Mucosa of stomach (tissue), 1 donor: Measurements from ENCODE around the gene SYNE1.

Experiments
- H3K27me3 ChIP-seq: one replicate; pipeline ENCODE4 v1.7.0; 2013; ENCODE audit warnings: mild to moderate bottlenecking, low read length; ENCODE audit not compliant: control insufficient read depth, insufficient read depth
- H3K36me3 ChIP-seq: one replicate; pipeline ENCODE4 v1.7.0; 2013; ENCODE audit warnings: low read length; ENCODE audit not compliant: control insufficient read depth, insufficient read depth
- H3K4me1 ChIP-seq: one replicate; pipeline ENCODE4 v1.7.0; 2013; ENCODE audit warnings: mild to moderate bottlenecking, low read length; ENCODE audit not compliant: control insufficient read depth, insufficient read depth
- H3K4me3 ChIP-seq: one replicate; pipeline ENCODE4 v1.7.0; 2013; ENCODE audit warnings: low read length
- H3K9ac ChIP-seq: one replicate; pipeline ENCODE4 v1.7.0; 2013; ENCODE audit warnings: mild to moderate bottlenecking, low read length, moderate library complexity
- H3K9me3 ChIP-seq: one replicate; pipeline ENCODE4 v1.7.0; 2013; ENCODE audit warnings: mild to moderate bottlenecking, low read length, moderate library complexity; ENCODE audit not compliant: control insufficient read depth
- donor health status: Pancreatic carcinoma.

Gene SYNE1

DNA sequence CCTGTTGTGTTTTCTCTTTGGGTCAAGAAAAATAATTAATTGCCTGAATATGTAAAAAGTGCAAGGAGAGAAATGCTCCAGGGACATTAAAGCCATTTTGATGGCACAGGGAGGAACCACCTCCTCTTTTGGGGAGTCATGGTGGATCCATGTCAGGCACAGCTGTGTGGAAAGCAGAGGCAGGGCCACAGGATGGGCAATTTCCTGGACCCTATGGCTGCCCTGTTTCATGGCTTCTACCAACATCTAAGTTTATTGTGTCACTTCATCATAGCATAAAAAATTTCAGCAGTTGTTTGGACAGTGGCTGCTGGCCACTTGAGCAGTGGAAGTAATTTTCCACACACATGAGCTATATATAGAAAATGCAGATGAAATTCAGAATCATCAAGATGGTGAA is 238.2 kb downstream of the SYNE1 start:
- Histone ChIP-seq H3K27me3 (no peaks in the 10 kb centered on the region), H3K9ac (no peak overlapping the region), H3K4me1 (no peaks in the 10 kb centered on the region), H3K4me3 (no peak overlapping the region), H3K36me3 (no peaks in the 10 kb centered on the region), H3K9me3 (no peaks in the 10 kb centered on the region)

DNA sequence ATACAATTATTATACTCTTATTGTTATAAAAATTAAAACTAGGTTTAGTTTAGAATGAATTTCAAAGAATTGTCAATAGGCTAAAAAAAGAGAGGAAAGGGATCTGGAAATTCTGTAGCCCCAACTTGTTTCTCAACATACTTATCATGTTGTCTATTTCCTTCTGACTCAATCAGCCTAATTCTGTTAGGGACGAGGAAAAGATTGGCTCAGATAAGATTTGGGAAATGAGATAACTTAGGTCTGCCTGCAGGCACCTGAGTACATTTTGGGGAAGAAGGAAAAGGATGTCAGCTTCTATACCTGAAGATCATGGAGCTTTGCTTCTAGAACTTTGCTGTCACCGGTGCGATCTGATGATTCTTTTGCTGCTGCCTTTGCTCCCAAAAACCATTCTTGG is 238.8 kb downstream of the SYNE1 start:
- H3K36me3 ChIP-seq = no peaks in the 10 kb centered on the region
- no peak overlapping the region for H3K4me3 ChIP-seq
- no peak overlapping the region for H3K9ac ChIP-seq
- H3K9me3 ChIP-seq = no peaks in the 10 kb centered on the region
- no peaks in the 10 kb centered on the region for H3K27me3 ChIP-seq
- no peaks in the 10 kb centered on the region for H3K4me1 ChIP-seq

- Histone ChIP-seq H3K9me3 (no peaks in the 10 kb centered on the region), H3K4me3 (no peak overlapping the region), H3K27me3 (no peaks in the 10 kb centered on the region), H3K9ac (no peak overlapping the region), H3K4me1 (no peaks in the 10 kb centered on the region), H3K36me3 (no peaks in the 10 kb centered on the region)
Observed at GRCh38 chr6:152394303-152394702, 242.9 kb downstream of the SYNE1 start.

DNA sequence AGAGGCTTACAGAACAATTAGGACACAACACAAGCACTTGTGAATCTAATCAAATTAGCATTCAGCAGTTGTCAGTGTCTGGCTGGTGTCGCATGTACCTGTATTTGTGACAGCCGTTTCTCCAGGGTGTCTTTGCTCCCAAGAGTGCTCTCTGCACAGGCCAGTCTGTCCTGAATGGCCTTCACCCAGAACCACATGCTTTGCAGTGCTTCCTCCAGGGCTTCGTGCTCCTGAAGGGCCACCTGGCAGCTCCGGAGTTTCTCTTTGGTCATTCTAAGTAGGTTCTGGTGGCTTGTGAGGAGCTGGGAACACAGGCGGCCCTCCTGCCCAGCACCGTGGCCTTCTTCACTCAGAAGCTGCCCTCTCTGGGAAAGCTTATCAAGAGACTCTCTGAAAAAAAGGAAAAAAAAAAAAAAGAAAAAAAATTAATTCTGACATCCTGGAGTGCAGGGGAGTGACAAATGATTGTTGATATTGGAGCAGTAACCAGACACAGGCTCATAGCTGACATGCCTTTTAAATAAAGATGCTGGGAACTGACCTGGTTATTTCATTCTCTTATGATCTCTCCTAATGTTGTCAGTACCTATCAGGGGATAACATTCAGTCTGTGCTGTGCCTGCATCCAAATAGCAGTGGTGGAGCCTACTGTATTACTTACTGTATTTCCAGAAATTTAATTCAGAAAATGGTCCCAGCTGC is 245.8 kb downstream of the SYNE1 start:
- Histone ChIP-seq H3K27me3 (no peaks in the 10 kb centered on the region), H3K4me1 (no peaks in the 10 kb centered on the region), H3K9me3 (no peaks in the 10 kb centered on the region), H3K36me3 (no peaks in the 10 kb centered on the region), H3K4me3 (no peak overlapping the region), H3K9ac (no peak overlapping the region)

- H3K9ac ChIP-seq = no peak overlapping the region
- H3K4me3 ChIP-seq = no peak overlapping the region
- H3K36me3 ChIP-seq = no peaks in the 10 kb centered on the region
- H3K27me3 ChIP-seq = no peaks in the 10 kb centered on the region
- no peaks in the 10 kb centered on the region for H3K4me1 ChIP-seq
- H3K9me3 ChIP-seq = no peaks in the 10 kb centered on the region
Observed at GRCh38 chr6:152387091-152387490, 250.1 kb downstream of the SYNE1 start.

DNA sequence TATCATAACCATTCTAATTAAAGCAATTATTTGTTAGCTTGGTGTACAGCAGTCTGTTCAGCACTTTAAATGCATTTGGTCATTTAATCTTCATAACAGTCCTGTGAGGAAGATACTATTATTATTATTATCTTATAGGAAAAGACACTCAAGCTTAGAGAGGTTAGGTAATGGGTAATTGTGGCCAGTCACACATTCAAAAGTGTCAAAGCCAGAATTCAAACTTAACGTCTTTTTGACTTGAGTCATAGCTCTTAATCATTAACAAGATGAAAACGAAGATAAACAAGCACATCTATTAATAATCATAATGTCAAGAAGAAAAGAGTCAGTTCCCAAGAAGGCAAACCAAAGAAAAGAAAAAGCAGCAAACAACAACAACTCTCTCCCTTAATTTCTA is 251.0 kb downstream of the SYNE1 start:
- Histone ChIP-seq H3K36me3 (no peaks in the 10 kb centered on the region), H3K4me1 (no peaks in the 10 kb centered on the region), H3K27me3 (no peaks in the 10 kb centered on the region), H3K4me3 (no peak overlapping the region), H3K9me3 (no peaks in the 10 kb centered on the region), H3K9ac (no peak overlapping the region)

DNA sequence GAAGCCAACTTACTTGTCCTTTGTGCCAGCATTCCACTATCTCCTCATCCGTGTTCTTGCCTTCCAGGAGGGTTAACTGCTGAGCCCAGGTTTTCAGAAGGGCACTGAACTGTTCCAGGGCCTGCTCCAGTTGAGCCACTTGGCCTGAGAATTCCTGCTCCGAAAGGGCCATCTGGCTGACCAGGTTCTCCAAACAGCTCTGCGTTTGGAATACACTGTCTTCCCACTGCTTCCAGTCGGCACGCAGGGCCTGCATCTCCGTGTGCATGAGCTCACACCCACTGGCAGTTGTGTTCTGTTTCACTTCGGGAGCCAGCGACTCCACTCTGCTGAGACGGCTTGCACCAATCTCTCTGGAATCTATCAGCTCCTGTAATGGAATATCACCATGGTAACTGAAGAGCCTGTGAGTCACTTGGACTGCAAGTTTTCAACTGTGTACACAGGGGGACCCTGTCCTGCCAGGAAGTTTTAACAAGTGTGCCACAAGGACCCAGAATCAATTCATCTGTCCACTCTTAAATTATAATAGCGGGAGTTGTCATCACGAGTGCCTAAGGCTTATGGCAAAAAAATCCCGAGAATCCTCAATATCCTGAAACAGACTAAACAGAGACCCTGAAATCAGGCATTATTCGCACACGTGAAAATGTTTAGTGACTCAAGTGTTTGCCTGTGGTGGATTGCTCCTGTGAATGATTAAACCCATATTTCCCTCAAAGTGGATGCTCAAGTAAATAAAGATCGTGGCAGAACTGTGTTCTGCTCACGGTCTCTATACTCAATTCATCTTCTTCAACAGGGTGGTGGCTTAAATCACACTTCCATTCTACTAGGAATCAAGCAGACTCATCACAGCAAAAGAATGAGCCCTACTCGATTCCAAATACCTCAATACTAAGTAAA is 255.9 kb downstream of the SYNE1 start:
- Histone ChIP-seq H3K27me3 (no peaks in the 10 kb centered on the region), H3K4me3 (no peak overlapping the region), H3K4me1 (no peaks in the 10 kb centered on the region), H3K9ac (peak overlapping the region; percentile 56), H3K36me3 (no peaks in the 10 kb centered on the region), H3K9me3 (no peaks in the 10 kb centered on the region)

- H3K27me3 ChIP-seq = no peaks in the 10 kb centered on the region
- peak overlapping the region; percentile 56 for H3K9ac ChIP-seq
- H3K9me3 ChIP-seq = no peaks in the 10 kb centered on the region
- H3K4me3 ChIP-seq = no peak overlapping the region
- no peaks in the 10 kb centered on the region for H3K4me1 ChIP-seq
- no peaks in the 10 kb centered on the region for H3K36me3 ChIP-seq
Observed at GRCh38 chr6:152380351-152380767, 256.8 kb downstream of the SYNE1 start.

GRCh38 chr6:152379423-152379822 is 257.7 kb downstream of the SYNE1 start:
- Histone ChIP-seq H3K9me3 (no peaks in the 10 kb centered on the region), H3K36me3 (no peaks in the 10 kb centered on the region), H3K27me3 (no peaks in the 10 kb centered on the region), H3K4me1 (no peaks in the 10 kb centered on the region), H3K9ac (peak overlapping the region; percentile 17), H3K4me3 (no peak overlapping the region)

DNA sequence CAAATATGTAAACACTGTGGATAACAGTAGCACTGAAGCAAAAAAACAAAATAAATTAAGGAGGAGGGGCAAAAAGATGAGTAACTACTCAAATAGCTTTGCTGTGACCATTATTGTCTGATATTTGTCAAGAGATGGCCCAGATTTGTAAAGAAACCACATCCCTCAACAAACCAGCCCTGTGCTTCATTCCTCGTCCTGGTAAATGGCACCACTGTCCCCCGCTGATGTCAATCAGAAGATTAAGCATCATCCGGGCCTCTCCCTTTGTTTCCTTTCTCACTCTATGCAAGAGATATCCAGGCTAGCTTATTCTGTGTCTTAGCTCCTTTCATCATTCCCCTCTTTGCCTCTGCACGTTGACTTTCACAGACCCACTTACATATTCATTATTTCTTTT is 259.0 kb downstream of the SYNE1 start:
- Histone ChIP-seq H3K9me3 (no peaks in the 10 kb centered on the region), H3K9ac (no peak overlapping the region), H3K36me3 (no peaks in the 10 kb centered on the region), H3K4me1 (no peaks in the 10 kb centered on the region), H3K27me3 (no peaks in the 10 kb centered on the region), H3K4me3 (no peak overlapping the region)

DNA sequence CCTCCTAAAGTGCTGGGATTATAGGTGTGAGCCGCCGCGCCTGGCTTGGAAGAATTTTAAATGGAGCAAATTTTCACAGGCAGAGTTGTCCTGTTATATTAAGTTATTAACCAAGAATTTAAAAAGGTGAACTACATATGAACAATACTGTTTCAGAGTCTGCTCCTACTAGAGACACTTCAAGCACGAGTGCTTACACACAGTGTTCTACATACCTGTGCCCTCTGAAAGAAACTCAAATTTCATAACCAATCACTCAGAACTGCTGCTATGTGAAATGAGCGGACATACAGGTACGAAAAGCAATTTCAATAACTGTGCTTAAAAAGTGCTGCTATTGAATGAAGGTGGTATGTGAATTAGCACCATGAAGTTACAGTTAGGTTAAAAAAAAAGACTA is 262.0 kb downstream of the SYNE1 start:
- Histone ChIP-seq H3K27me3 (no peaks in the 10 kb centered on the region), H3K9ac (no peak overlapping the region), H3K4me1 (no peaks in the 10 kb centered on the region), H3K4me3 (no peak overlapping the region), H3K36me3 (no peaks in the 10 kb centered on the region), H3K9me3 (no peaks in the 10 kb centered on the region)

DNA sequence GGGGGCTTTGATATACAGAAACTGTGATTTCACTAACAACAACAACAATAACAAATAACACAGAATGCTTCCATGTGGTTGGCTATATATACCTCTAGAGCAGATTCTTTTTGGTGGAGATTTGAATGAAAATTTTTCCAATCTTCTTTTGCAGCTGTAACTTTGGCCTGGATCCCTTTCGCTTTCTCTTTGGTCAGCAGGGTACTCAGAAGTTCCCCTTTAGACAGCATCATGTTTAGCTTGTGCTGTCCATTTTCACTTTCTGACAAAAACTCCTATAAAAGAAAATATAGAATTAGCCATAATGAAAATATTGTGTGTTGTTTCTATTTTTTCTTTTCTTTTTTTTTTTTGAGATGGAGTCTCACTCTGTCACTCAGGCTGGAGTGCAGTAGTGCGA is 264.2 kb downstream of the SYNE1 start:
- Histone ChIP-seq H3K27me3 (no peaks in the 10 kb centered on the region), H3K4me3 (no peak overlapping the region), H3K9me3 (no peaks in the 10 kb centered on the region), H3K4me1 (no peaks in the 10 kb centered on the region), H3K36me3 (no peaks in the 10 kb centered on the region), H3K9ac (no peak overlapping the region)
